Measurements from ENCODE around the gene LSS. TPM values are rescaled to one million over a fixed set of nuclear protein-coding genes. Genes with fewer than 3 reads are reported as not detected.

LSS gene
- polyA plus RNA-seq, 1 donor from 2014 or later, result 101 TPM

GRCh38 chr21:46234436-46234950, 5.9 kb upstream of the LSS start:
- Histone ChIP-seq H3K79me2 (replicated peaks; ENCODE audit: insufficient read depth, low read length) (no peaks in the 10 kb centered on the region), H3K27me3 (ENCODE audit: insufficient read depth, low read depth, low read length) (no peaks in the 10 kb centered on the region), H4K20me1 (ENCODE audit: insufficient read depth) (no peaks in the 10 kb centered on the region), H3K9me2 (ENCODE audit: insufficient read depth, low read length) (no peaks in the 10 kb centered on the region), H3K9ac (ENCODE audit: low read length) (no peak overlapping the region), H3K36me3 (ENCODE audit: insufficient read depth, low read length) (peaks cover 27% of the 10 kb centered on the region), H3K4me2 (ENCODE audit: low read length) (no peak overlapping the region), H2AFZ (ENCODE audit: low read depth, low read length) (no peak overlapping the region), H3K27ac (ENCODE audit: low read length) (peak overlapping the region; percentile 11), H3F3A (ENCODE audit: insufficient read depth, low read length, poor library complexity, severe bottlenecking) (no peaks in the 10 kb centered on the region), H3K9me3 (ENCODE audit: low read length) (no peaks in the 10 kb centered on the region), H3K4me3 (ENCODE audit: low read length) (no peak overlapping the region)
- no peak for TF ChIP-seq POLR2AphosphoS5 (IDR thresholded peaks at IDR 0.05)
- no peak for TF ChIP-seq EZH2 (IDR thresholded peaks at IDR 0.05; ENCODE audit: borderline replicate concordance, insufficient read depth, low read length, poor library complexity, severe bottlenecking)
- TF ChIP-seq RAD21 (conservative IDR thresholded peaks at IDR 0.05), result no peak
- no peak for TF ChIP-seq TAF1 (IDR thresholded peaks at IDR 0.05; ENCODE audit: low read depth)
- no peak for TF ChIP-seq REST (IDR thresholded peaks at IDR 0.05; ENCODE audit: borderline replicate concordance)
- no peak for TF ChIP-seq CTCF (IDR thresholded peaks at IDR 0.05; ENCODE audit: poor library complexity, severe bottlenecking)
- no peak for TF ChIP-seq MXI1 (conservative IDR thresholded peaks at IDR 0.05; ENCODE audit: poor library complexity, severe bottlenecking)
- no peak for TF ChIP-seq SMC3 (conservative IDR thresholded peaks at IDR 0.05; ENCODE audit: poor library complexity)
- TF ChIP-seq EP300 (conservative IDR thresholded peaks at IDR 0.05; ENCODE audit: poor library complexity, severe bottlenecking), result no peak

GRCh38 chr21:46229923-46230260, 1.3 kb upstream of the LSS start:
- H3K27ac ChIP-seq (ENCODE audit: low read length), result peak overlapping the region; percentile 68

More at GRCh38 chr21:46229923-46230260, 1.3 kb upstream of the LSS start:
- H2AFZ ChIP-seq (ENCODE audit: low read depth, low read length), result peak overlapping the region; percentile 56
- H4K20me1 ChIP-seq (ENCODE audit: insufficient read depth), result no peaks in the 10 kb centered on the region
- H3K27me3 ChIP-seq (ENCODE audit: insufficient read depth, low read depth, low read length), result no peaks in the 10 kb centered on the region
- TF ChIP-seq RAD21 (conservative IDR thresholded peaks at IDR 0.05) (no peak), CTCF (IDR thresholded peaks at IDR 0.05; ENCODE audit: poor library complexity, severe bottlenecking) (no peak), REST (IDR thresholded peaks at IDR 0.05; ENCODE audit: borderline replicate concordance) (no peak), MXI1 (conservative IDR thresholded peaks at IDR 0.05; ENCODE audit: poor library complexity, severe bottlenecking) (no peak), SMC3 (conservative IDR thresholded peaks at IDR 0.05; ENCODE audit: poor library complexity) (no peak), TAF1 (IDR thresholded peaks at IDR 0.05; ENCODE audit: low read depth) (no peak), EZH2 (IDR thresholded peaks at IDR 0.05; ENCODE audit: borderline replicate concordance, insufficient read depth, low read length, poor library complexity, severe bottlenecking) (no peak), EP300 (conservative IDR thresholded peaks at IDR 0.05; ENCODE audit: poor library complexity, severe bottlenecking) (no peak), POLR2AphosphoS5 (IDR thresholded peaks at IDR 0.05) (no peak)
- no peaks in the 10 kb centered on the region for H3K9me2 ChIP-seq (ENCODE audit: insufficient read depth, low read length)
- no peaks in the 10 kb centered on the region for H3K9me3 ChIP-seq (ENCODE audit: low read length)
- peak overlapping the region; percentile 33 for H3K4me2 ChIP-seq (ENCODE audit: low read length)
- peak overlapping the region; percentile 78 for H3K4me3 ChIP-seq (ENCODE audit: low read length)
- peaks cover 20% of the 10 kb centered on the region for H3K36me3 ChIP-seq (ENCODE audit: insufficient read depth, low read length)
- no peaks in the 10 kb centered on the region for H3F3A ChIP-seq (ENCODE audit: insufficient read depth, low read length, poor library complexity, severe bottlenecking)
- peaks cover 33% of the 10 kb centered on the region for H3K79me2 ChIP-seq (replicated peaks; ENCODE audit: insufficient read depth, low read length)
- peak overlapping the region; percentile 69 for H3K9ac ChIP-seq (ENCODE audit: low read length)

All from neural cell (in vitro differentiated cells).